Spleen (tissue), 11 donors: Measurements from ENCODE around the gene RAB40B. TPM values are rescaled to one million over a fixed set of nuclear protein-coding genes. Genes with fewer than 3 reads are reported as not detected.
A peak's percentile ranks its signal among the peaks of the same experiment; 100 is the strongest.

Experiments used
- DNase-seq: peaks from one replicate; pipeline ENCODE4 v3.0.0-alpha.2; 2020
- H3K27ac ChIP-seq, 8 donors: fragments of 200-600 bp; sonication (generic) in 7 of 8; 1 replicate in 4 of 8; 2 replicates in 4 of 8; pipeline versions ENCODE4 v1.5.0 to v1.8.0; 2016 to 2021; ENCODE audit warnings: inconsistent platforms in 4 of 8, mild to moderate bottlenecking in 4 of 8, moderate library complexity in 1 of 8
- H3K27me3 ChIP-seq, 7 donors: fragments of 200-600 bp; sonication (generic) in 6 of 7; replicated peaks in 1 of 7; 1 replicate in 4 of 7; 2 replicates in 3 of 7; pipeline versions ENCODE4 v1.5.0 to v1.8.0; 2016 to 2021; ENCODE audit warnings: inconsistent platforms in 3 of 7, mild to moderate bottlenecking in 1 of 7
- H3K36me3 ChIP-seq, 6 donors: fragments of 200-600 bp; sonication (generic) in 5 of 6; 1 replicate in 4 of 6; 2 replicates in 2 of 6; pipeline versions ENCODE4 v1.5.0 to v1.8.0; 2016 to 2021; ENCODE audit warnings: inconsistent platforms in 2 of 6
- H3K4me1 ChIP-seq, 6 donors: fragments of 200-600 bp; sonication (generic) in 5 of 6; 1 replicate in 3 of 6; 2 replicates in 3 of 6; pipeline versions ENCODE4 v1.5.0 to v1.8.0; 2016 to 2021; ENCODE audit warnings: inconsistent platforms in 3 of 6
- H3K4me3 ChIP-seq, 8 donors: fragments of 200-600 bp; sonication (generic) in 7 of 8; 1 replicate in 4 of 8; 2 replicates in 4 of 8; pipeline versions ENCODE4 v1.5.0 to v1.8.0; 2016 to 2021; ENCODE audit warnings: inconsistent platforms in 4 of 8, mild to moderate bottlenecking in 4 of 8, moderate library complexity in 2 of 8
- H3K9me3 ChIP-seq, 8 donors: fragments of 200-600 bp; sonication (generic) in 7 of 8; 1 replicate in 4 of 8; 2 replicates in 4 of 8; pipeline versions ENCODE4 v1.5.0 to v1.8.0; 2016 to 2021; ENCODE audit warnings: inconsistent platforms in 4 of 8
- POLR2A ChIP-seq, 3 donors: fragments of 450-650 bp; IDR thresholded peaks; one replicate each; pipeline ENCODE4 v1.5.1; 2017; ENCODE audit warnings: antibody characterized with exemption in 3 of 3, mild to moderate bottlenecking in 1 of 3
- POLR2AphosphoS5 ChIP-seq, 3 donors: sonication (generic); formaldehyde crosslinking; IDR thresholded peaks; one replicate each; pipeline ENCODE4 v1.5.1; 2017; ENCODE audit warnings: antibody characterized with exemption in 3 of 3
- WGBS, 5 donors: extraction: QIAGEN DNeasy Blood & Tissue Kit in 3 of 5; methylation state at CpG; one replicate each; pipeline versions ENCODE4 v1.1.5 to v1.1.7; 2013 to 2018; 5-methylcytosine and 5-hydroxymethylcytosine counted together
- intact Hi-C: fragments of 100-400 bp; cut with DNase I; formaldehyde crosslinking; loops from one replicate; pipeline ENCODE4 v1.15.0; 2023; ENCODE audit warnings: low total_unique reads
- polyA plus RNA-seq, 3 donors: library from polyadenylated mRNA; stranded (reverse); fragments of 200-250 nt; gene quantifications; one replicate each; pipeline ENCODE4 v1.2.1, GENCODE V29; 2013
- total RNA-seq, 7 donors: library from RNA; depleted of rRNA in 3 of 7; stranded (reverse); fragments of >200 nt in 3 of 7; fragmentation: NEBNext Ultra II Directional in 4 of 7; extraction: Animal tissue kit (Norgen Biotek cat#: 25700) in 4 of 7; gene quantifications; one replicate each; pipeline versions ENCODE4 v1.1.0 to v1.2.1, GENCODE V29; 2016 to 2021
- TF ChIP-seq, protein P1 (sequence below), 11 experiments: fragments of 200-600 bp in 7 of 11; fragments of 450-650 bp in 4 of 11; sonication (generic) in 4 of 11; IDR thresholded peaks in 8 of 11; conservative IDR thresholded peaks in 3 of 11; 1 replicate in 7 of 11; 2 replicates in 4 of 11; pipeline versions ENCODE4 v1.4.0 to v1.8.0; 2016 to 2021; ENCODE audit warnings: antibody characterized with exemption in 11 of 11, inconsistent platforms in 4 of 11, mild to moderate bottlenecking in 1 of 11
- donor health status: healthy with polysubstance abuse.
- donor health status: DM: no; HTN: no; CAD: no; lungs with moderate emphysema.
- donor health status: DM: no; HTN: no; CAD: no.
- donor health status: Bipolar disorder and iron deficiency.
- donor health status: healthy.
- donor health status: DM: no; HTN: no; CAD: no.
- donor health status: DM: yes; HTN: yes; CAD: no.

RAB40B gene
- total and polyA plus RNA-seq, 10 donors = 4.1 to 13.6 (median 6.9) TPM

DNA sequence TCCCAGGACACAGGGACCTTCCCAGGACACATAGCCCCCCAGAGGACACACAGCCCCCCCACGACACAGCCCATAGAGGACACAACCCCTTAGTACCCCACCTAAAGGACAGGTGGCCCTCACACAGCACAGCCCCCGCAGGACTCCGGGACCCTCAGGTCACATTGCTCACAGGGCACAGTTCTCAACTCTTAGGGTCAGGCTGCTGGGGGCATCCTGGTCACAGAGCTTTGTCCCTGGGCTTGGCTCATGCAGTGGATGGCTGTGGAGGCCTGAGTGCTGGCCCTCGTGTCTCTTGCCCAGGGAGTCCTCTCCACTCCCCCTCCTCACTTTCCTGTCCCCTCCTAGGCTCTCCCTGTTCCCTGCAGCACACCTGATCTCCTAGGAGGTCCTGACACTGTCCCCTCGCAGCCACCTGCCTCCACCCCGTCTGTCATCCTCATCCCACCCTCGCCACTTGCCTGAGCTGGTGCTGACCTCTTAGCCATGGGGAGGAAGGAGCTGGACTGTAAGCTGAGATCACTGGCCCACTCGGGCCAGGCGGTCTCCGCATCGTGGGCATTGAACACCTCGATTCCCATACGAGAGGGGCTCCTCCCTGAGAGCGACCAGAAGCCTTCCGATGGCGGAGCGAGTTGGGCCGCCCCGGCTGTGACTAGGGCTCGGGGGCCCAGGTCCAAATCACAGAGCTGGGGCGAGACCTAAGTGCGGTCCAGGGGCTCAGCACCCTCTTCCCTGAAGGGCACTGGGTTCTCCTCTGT is 48.8 kb downstream of the RAB40B start:
- intact Hi-C loops = loop anchor here (10.0 kb wide), 1 partner anchor 105 kb away; the partner anchor contains the start of gene TBCD
- peaks cover 0 to 2% (median under 1%) of the 10 kb centered on the region in 6 donors for H3K36me3 ChIP-seq
- WGBS, 5 donors = 87 to 92% (median 89%) methylated on average over 10 to 22 of the region's 22 CpGs
- H3K27ac ChIP-seq = no peak overlapping the region
- TF ChIP-seq POLR2AphosphoS5 (IDR thresholded peaks at IDR 0.05) = peak in 1 of 3 donors; percentile 9
- TF ChIP-seq, protein P1, sequence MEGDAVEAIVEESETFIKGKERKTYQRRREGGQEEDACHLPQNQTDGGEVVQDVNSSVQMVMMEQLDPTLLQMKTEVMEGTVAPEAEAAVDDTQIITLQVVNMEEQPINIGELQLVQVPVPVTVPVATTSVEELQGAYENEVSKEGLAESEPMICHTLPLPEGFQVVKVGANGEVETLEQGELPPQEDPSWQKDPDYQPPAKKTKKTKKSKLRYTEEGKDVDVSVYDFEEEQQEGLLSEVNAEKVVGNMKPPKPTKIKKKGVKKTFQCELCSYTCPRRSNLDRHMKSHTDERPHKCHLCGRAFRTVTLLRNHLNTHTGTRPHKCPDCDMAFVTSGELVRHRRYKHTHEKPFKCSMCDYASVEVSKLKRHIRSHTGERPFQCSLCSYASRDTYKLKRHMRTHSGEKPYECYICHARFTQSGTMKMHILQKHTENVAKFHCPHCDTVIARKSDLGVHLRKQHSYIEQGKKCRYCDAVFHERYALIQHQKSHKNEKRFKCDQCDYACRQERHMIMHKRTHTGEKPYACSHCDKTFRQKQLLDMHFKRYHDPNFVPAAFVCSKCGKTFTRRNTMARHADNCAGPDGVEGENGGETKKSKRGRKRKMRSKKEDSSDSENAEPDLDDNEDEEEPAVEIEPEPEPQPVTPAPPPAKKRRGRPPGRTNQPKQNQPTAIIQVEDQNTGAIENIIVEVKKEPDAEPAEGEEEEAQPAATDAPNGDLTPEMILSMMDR (IDR thresholded peaks at IDR 0.05 in 8 of 11, conservative IDR thresholded peaks at IDR 0.05 in 3 of 11) = no peak
- no peak overlapping the region for H3K4me3 ChIP-seq
- H3K27me3 ChIP-seq = no peaks in the 10 kb centered on the region
- no peaks in the 10 kb centered on the region for H3K9me3 ChIP-seq
- peak; percentile 82 for DNase-seq
- peaks cover 19 to 46% (median 28%) of the 10 kb centered on the region in 6 donors for H3K4me1 ChIP-seq

DNA sequence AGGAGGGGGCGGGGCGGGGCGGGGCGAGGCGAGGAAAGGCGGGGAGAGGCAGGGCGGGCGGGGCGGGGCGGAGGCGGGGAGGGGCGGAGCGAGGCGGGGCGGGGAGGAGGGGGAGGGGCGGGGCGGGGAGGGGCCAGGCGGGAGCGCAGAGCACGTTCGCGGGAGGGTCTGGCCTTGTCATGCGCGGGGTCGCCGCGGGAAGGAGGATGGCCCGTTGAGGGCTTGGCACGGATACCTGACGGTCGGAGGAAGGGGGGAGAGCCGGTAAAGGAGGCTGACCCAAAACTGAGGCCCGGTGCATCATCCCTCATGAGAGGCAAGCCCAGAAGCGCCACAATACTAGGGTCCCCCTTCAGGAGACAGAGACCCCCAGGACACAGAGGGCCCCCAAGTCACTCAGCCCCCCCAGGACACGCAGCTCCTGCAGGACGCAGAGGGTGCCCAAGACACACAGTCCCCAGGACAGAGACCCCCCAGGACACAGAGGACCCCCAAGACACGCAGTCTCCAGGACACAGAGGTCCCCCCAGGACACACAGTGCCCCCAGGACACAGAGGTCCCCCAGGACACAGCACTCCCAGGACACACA is 49.7 kb downstream of the RAB40B start:
- no peaks in the 10 kb centered on the region for H3K27me3 ChIP-seq
- H3K27ac ChIP-seq = peak overlapping the region in 6 of 8 donors; percentile 51 to 100 (median 96)
- H3K4me1 ChIP-seq = peaks cover 19 to 49% (median 29%) of the 10 kb centered on the region in 6 donors
- no peak for TF ChIP-seq POLR2A (IDR thresholded peaks at IDR 0.05)
- TF ChIP-seq POLR2AphosphoS5 (IDR thresholded peaks at IDR 0.05) = no peak
- TF ChIP-seq, protein P1 (IDR thresholded peaks at IDR 0.05 in 8 of 11, conservative IDR thresholded peaks at IDR 0.05 in 3 of 11) = no peak
- DNase-seq = peak; percentile 93
- H3K36me3 ChIP-seq = peaks cover 0 to 10% (median 9%) of the 10 kb centered on the region in 6 donors
- intact Hi-C loops = no loop called here
- WGBS, 5 donors = 8 to 23% (median 13%) methylated on average over 8 to 27 of the region's 37 CpGs
- no peaks in the 10 kb centered on the region for H3K9me3 ChIP-seq
- H3K4me3 ChIP-seq = peak overlapping the region in 4 of 8 donors; percentile 34 to 94 (median 79)

DNA sequence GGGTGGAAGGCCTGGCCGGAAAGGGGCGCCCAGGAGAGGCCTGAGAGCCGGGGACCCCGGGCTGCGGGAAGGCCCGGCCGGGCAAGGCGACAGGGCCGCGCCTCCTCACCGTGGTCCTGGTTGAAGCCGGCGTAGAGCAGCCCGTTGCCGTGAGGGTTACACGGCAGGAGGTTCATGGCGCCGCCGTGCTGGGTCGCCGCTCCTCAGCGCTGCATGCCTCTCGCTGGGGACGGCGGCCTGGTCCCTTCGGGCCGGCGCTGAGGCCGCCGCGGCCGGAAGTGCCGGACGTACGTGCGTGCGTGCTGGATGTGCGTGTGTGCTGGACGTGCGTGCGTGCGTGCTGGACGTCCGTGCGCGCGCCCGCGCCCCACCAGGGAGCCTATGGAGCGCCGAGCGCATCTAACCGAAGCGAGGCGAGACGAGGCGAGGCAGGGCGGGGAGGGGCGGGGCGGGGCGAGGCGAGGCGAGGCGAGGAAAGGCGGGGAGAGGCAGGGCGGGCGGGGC is 50.3 kb downstream of the RAB40B start, which contains the start of gene WDR45B:
Gene WDR45B (minus strand): TSS at position 280 of the 504 bp plus-strand sequence. CDS start 104 bp downstream, at position 176.
- H3K4me3 ChIP-seq = peak within 1 kb of the TSS; percentile 73 to 95 (median 91)
- H3K9me3 ChIP-seq = no peaks in the 10 kb centered on the region
- TF ChIP-seq, protein P1 (IDR thresholded peaks at IDR 0.05 in 8 of 11, conservative IDR thresholded peaks at IDR 0.05 in 3 of 11) = peak in 1 of 11 experiments; percentile 12
- TF ChIP-seq POLR2AphosphoS5 (IDR thresholded peaks at IDR 0.05) (peak; percentile 98 to 99 (median 99)), POLR2A (IDR thresholded peaks at IDR 0.05) (peak; percentile 69 to 91 (median 75))
- DNase-seq = peak; percentile 98
- H3K4me1 ChIP-seq = peaks cover 19 to 55% (median 29%) of the 10 kb centered on the region in 6 donors
- 0 to 1% (median 1%) methylated on average over 43 to 65 of the region's 67 CpGs; no CpG with 5 or more reads in 2 of the 5 donors for WGBS, 5 donors
- no peaks in the 10 kb centered on the region for H3K27me3 ChIP-seq
- peaks cover 0 to 16% (median 15%) of the 10 kb centered on the region in 6 donors for H3K36me3 ChIP-seq
- intact Hi-C loops = no loop called here
- H3K27ac ChIP-seq = peak within 1 kb of the TSS; percentile 94 to 100 (median 96)
